K562 (cell line): ENCODE data around the gene USP12. TPM values are rescaled to one million over a fixed set of nuclear protein-coding genes. Genes with fewer than 3 reads are reported as not detected.

Experiments
- ATAC-seq: fragments of 200-7000 bp; cut with Tn5 transposase; 3 replicates; pipeline ENCODE4 v1.9.1; 2020; ENCODE audit warnings: moderate library complexity
- BruUV-seq: library from RNA; stranded (reverse); fragments of 400-500 nt; replicated peaks from 2 replicates; lab custom pipeline; 2021; lab: Mats Ljungman, UMichigan
- CTCF ChIA-PET: fragments of 300-600 bp; formaldehyde crosslinking; extraction: SDS; loops from one replicate; lab custom pipeline; 2021; ENCODE audit warnings: low intra/inter-chr PET ratio; lab: Yijun Ruan, JAX
- POLR2A ChIA-PET: fragments of 300-600, 350-650 bp; sonication (Branson Sonifier 250); formaldehyde crosslinking; extraction: SDS; loops from one replicate; lab custom pipeline; 2021; ENCODE audit warnings: antibody characterized with exemption, inconsistent platforms; lab: Yijun Ruan, JAX
- DNase-seq, 4 experiments: peaks; one replicate each; pipeline versions ENCODE4 v3.0.0 to v3.0.0-alpha.2; 2011 to 2018; ENCODE audit warnings: low spot score in 3 of 4, mixed read lengths in 3 of 4; ENCODE audit errors: extremely low read depth in 1 of 4
- FAIRE-seq: peaks from 2 replicates; lab custom pipeline; 2011; peaks lifted over from hg19 to GRCh38; lab: Jason Lieb, UNC
- H2AFZ ChIP-seq: 2 replicates; pipeline ENCODE4 v1.6.0; 2011; ENCODE audit warnings: low read depth, low read length, control low read depth, inconsistent platforms
- H3K27ac ChIP-seq: fragments of 200-600 bp; 3 replicates; pipeline ENCODE4 v1.8.0; 2011; ENCODE audit warnings: low read depth, mild to moderate bottlenecking, control low read depth, inconsistent platforms, low read length, moderate library complexity, mixed read lengths; ENCODE audit errors: extremely low read depth
- H3K27me3 ChIP-seq, 2 experiments: fragments of 300-600 bp in 1 of 2; 2 replicates in 1 of 2; 3 replicates in 1 of 2; pipeline versions ENCODE4 v1.6.0 to v1.8.0; 2011; ENCODE audit warnings: inconsistent platforms in 2 of 2, low read length in 2 of 2, mild to moderate bottlenecking in 1 of 2, mixed read lengths in 1 of 2, moderate library complexity in 1 of 2; ENCODE audit not compliant: control insufficient read depth in 2 of 2, insufficient read depth in 2 of 2
- H3K36me3 ChIP-seq: fragments of 300-600 bp; 3 replicates; pipeline ENCODE4 v1.8.0; 2011; ENCODE audit warnings: mild to moderate bottlenecking, low read length, inconsistent platforms; ENCODE audit not compliant: control insufficient read depth, insufficient read depth
- H3K4me1 ChIP-seq, 2 experiments: fragments of 200-600 bp in 1 of 2; replicated peaks in 1 of 2; 2 replicates in 1 of 2; 3 replicates in 1 of 2; pipeline versions ENCODE4 v1.5.1 to v1.8.0; 2011; ENCODE audit warnings: inconsistent platforms in 2 of 2, low read length in 2 of 2, mild to moderate bottlenecking in 1 of 2, mixed read lengths in 1 of 2, moderate library complexity in 1 of 2; ENCODE audit not compliant: control insufficient read depth in 2 of 2, insufficient read depth in 2 of 2
- H3K4me2 ChIP-seq: 2 replicates; pipeline ENCODE4 v1.6.1; 2011; ENCODE audit warnings: low read length, control low read depth, inconsistent platforms, mixed read lengths; ENCODE audit not compliant: insufficient read depth
- H3K4me3 ChIP-seq: fragments of 200-600 bp; sonication (generic), shearing (Covaris generic); 2 replicates; pipeline ENCODE4 v1.5.1; 2016; ENCODE audit warnings: control low read depth, inconsistent platforms
- H3K79me2 ChIP-seq: fragments of 200-600 bp; 3 replicates; pipeline ENCODE4 v1.8.0; 2011; ENCODE audit warnings: low read length, inconsistent platforms; ENCODE audit not compliant: control insufficient read depth, insufficient read depth
- H3K9ac ChIP-seq, 2 experiments: 2 replicates each; pipeline versions ENCODE4 v1.6.0 to v1.6.1; 2011; ENCODE audit warnings: low read depth in 2 of 2, low read length in 2 of 2, control low read depth in 1 of 2, inconsistent platforms in 1 of 2, mild to moderate bottlenecking in 1 of 2, mixed read lengths in 1 of 2; ENCODE audit not compliant: insufficient read depth in 1 of 2
- H3K9me1 ChIP-seq: one replicate; pipeline ENCODE4 v1.6.0; 2011; ENCODE audit warnings: inconsistent platforms, mild to moderate bottlenecking, low read length, moderate library complexity; ENCODE audit not compliant: control insufficient read depth, insufficient read depth
- H3K9me3 ChIP-seq: replicated peaks from 2 replicates; pipeline ENCODE4 v1.5.1; 2011; ENCODE audit warnings: low read depth, low read length, inconsistent platforms; ENCODE audit not compliant: control insufficient read depth, insufficient read depth
- H4K20me1 ChIP-seq: replicated peaks from 2 replicates; pipeline ENCODE4 v1.6.1; 2011; ENCODE audit warnings: low read length, inconsistent platforms, mixed read lengths; ENCODE audit not compliant: control insufficient read depth, insufficient read depth
- CCAR2 ChIP-seq: fragments of 200-400 bp; formaldehyde crosslinking; IDR thresholded peaks from 2 replicates; pipeline ENCODE4 v1.6.1; 2017; ENCODE audit warnings: mild to moderate bottlenecking, low read depth, low read length
- GABPB2 ChIP-seq: fragments of 250-450 bp; sonication (Bioruptor Pico); conservative IDR thresholded peaks from 2 replicates; pipeline ENCODE4 v1.5.1; 2021; ENCODE audit warnings: mild to moderate bottlenecking
- PRMT5 ChIP-seq: sonication (generic); formaldehyde crosslinking; IDR thresholded peaks from 2 replicates; pipeline ENCODE4 v1.5.0; 2020; ENCODE audit warnings: missing genetic modification reagents
- SAFB2 ChIP-seq: fragments of 200-400 bp; formaldehyde crosslinking; IDR thresholded peaks from 2 replicates; pipeline ENCODE4 v1.6.1; 2018; ENCODE audit warnings: borderline replicate concordance, low read length, low read depth, moderate library complexity; ENCODE audit not compliant: severe bottlenecking
- in situ Hi-C: fragments of 300-500 bp; cut with MboI; formaldehyde crosslinking; loops from 4 replicates; pipeline ENCODE4 v1.15.0; 2018; ENCODE audit warnings: inconsistent platforms, mixed read lengths
- intact Hi-C: fragments of 100-400 bp; cut with micrococcal nuclease; formaldehyde crosslinking; loops from 2 replicates; pipeline ENCODE4 v1.14.2; 2022
- polyA plus RNA-seq, 8 experiments: library from polyadenylated mRNA; depleted of rRNA in 4 of 8; stranded (reverse) in 5 of 8; unstranded in 3 of 8; fragments of >200 nt; fragmentation: Nextera tagmentation in 2 of 8; fragmentation: Illumina TruSeq in 1 of 8; extraction: Ambion mirVana in 2 of 8; extraction: Trizol in 1 of 8; gene quantifications; 2 replicates each; pipeline versions ENCODE4 v1.2.1 to v1.2.3, GENCODE V29; 2011 to 2014; ENCODE audit warnings: inconsistent platforms in 1 of 8, missing spikeins in 1 of 8
- total RNA-seq, 7 experiments: library from RNA; depleted of rRNA in 6 of 7; stranded (reverse); fragments of >200 nt in 6 of 7; fragmentation: Illumina TruSeq in 2 of 7; extraction: Trizol in 2 of 7; gene quantifications; 2 replicates each; pipeline versions ENCODE4 v1.2.1 to v1.2.3, GENCODE V29; 2011 to 2021; ENCODE audit warnings: low replicate concordance in 1 of 7
- TF ChIP-seq, protein P1 (sequence below): fragments of 200-400 bp; formaldehyde crosslinking; IDR thresholded peaks from 2 replicates; pipeline ENCODE4 v1.6.1; 2017; ENCODE audit warnings: mild to moderate bottlenecking, low read depth, low read length, moderate library complexity

USP12 gene
- total and polyA plus RNA-seq, 9 of the 15 experiments (the other 6 are each of a cell fraction or from before 2014, with no cell fraction given): 1.8 to 20.5 (median 13.3) TPM

DNA sequence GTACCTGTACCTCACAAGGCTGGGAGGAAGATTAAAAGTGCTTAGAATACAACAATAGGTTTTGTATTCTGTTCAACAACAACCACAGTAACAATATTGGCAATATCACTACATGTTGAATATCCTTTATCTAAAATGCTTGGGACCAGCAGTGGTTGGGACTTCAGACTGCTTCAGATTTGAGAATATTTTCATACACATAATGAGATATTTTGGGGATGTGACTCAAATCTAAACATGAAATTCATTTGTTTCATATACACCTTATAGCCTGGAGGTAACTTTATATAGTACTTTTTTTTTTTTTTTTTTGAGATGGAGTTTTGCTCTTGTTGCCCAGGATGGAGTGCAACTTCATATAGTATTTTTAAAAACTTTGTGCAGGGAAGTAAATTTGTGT is 73.9 kb downstream of the USP12 start:
- intact Hi-C loops: no loop called here
- in situ Hi-C loops: no loop called here
- Histone ChIP-seq H3K4me3 (no peak overlapping the region), H3K27ac (no peak overlapping the region), H3K36me3 (peaks cover 23% of the 10 kb centered on the region; the same call in 2 of the 3 replicates), H3K79me2 (no peaks in the 10 kb centered on the region), H3K4me2 (no peak overlapping the region), H4K20me1 (no peaks in the 10 kb centered on the region), H2AFZ (no peak overlapping the region), H3K27me3 (no peaks in the 10 kb centered on the region), H3K9ac (no peak overlapping the region), H3K9me3 (no peaks in the 10 kb centered on the region; the same call in 1 of the 2 replicates), H3K9me1 (no peaks in the 10 kb centered on the region), H3K4me1 (no peaks in the 10 kb centered on the region; a peak in 2 of 5 replicates)
- FAIRE-seq: no peak
- no peak for ATAC-seq
- no peak for DNase-seq
- ChIA-PET CTCF (no interaction called here), POLR2A (interaction anchor here (1.3 kb wide), 1 partner anchor 11 kb away, joined by 3 read pairs; no protein-coding TSS in a partner anchor)
- TF ChIP-seq PRMT5 (CRISPR knock-in tag) (no peak), GABPB2 (CRISPR knock-in tag) (no peak), CCAR2 (no peak), SAFB2 (no peak)
- TF ChIP-seq, protein P1, sequence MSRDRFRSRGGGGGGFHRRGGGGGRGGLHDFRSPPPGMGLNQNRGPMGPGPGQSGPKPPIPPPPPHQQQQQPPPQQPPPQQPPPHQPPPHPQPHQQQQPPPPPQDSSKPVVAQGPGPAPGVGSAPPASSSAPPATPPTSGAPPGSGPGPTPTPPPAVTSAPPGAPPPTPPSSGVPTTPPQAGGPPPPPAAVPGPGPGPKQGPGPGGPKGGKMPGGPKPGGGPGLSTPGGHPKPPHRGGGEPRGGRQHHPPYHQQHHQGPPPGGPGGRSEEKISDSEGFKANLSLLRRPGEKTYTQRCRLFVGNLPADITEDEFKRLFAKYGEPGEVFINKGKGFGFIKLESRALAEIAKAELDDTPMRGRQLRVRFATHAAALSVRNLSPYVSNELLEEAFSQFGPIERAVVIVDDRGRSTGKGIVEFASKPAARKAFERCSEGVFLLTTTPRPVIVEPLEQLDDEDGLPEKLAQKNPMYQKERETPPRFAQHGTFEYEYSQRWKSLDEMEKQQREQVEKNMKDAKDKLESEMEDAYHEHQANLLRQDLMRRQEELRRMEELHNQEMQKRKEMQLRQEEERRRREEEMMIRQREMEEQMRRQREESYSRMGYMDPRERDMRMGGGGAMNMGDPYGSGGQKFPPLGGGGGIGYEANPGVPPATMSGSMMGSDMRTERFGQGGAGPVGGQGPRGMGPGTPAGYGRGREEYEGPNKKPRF: no peak
- BruUV-seq: TSS peak; percentile 25
